ENCODE results near the gene C9orf72.

GRCh38 chr9:27548055-27548741 is 25.1 kb downstream of the C9orf72 start:
- TF ChIP-seq POLR2A (IDR thresholded peaks at IDR 0.05; ENCODE audit: low read depth, low read length) (no peak), TAF1 (IDR thresholded peaks at IDR 0.05; ENCODE audit: borderline replicate concordance, low read depth, low read length) (no peak), POLR2AphosphoS5 (IDR thresholded peaks at IDR 0.05; ENCODE audit: low read depth, low read length) (no peak)

All from GM12892 (cell line).